Omental fat pad (tissue), 4 donors: ENCODE results near the gene SLC9A4. TPM values are rescaled to one million over a fixed set of nuclear protein-coding genes. Genes with fewer than 3 reads are reported as not detected.

Experiments used
- ATAC-seq: fragments of 150-250 bp; one replicate; pipeline ENCODE4 v1.9.1; 2016; ENCODE audit warnings: mild to moderate bottlenecking, moderate library complexity; ENCODE audit not compliant: low FRiP score
- DNase-seq: peaks from one replicate; pipeline ENCODE4 v3.0.0-alpha.2; 2019; ENCODE audit warnings: low spot score
- total RNA-seq, 4 donors: library from RNA; depleted of rRNA; stranded (reverse); fragments of >200 nt; gene quantifications; one replicate each; pipeline ENCODE4 v1.1.0, GENCODE V29; 2016
- TF ChIP-seq, protein P1 (sequence below), 3 donors: fragments of 450-650 bp; IDR thresholded peaks; one replicate each; pipeline ENCODE4 v1.5.1; 2016 to 2017; ENCODE audit warnings: antibody characterized with exemption in 3 of 3, mild to moderate bottlenecking in 3 of 3, moderate library complexity in 2 of 3

The SLC9A4 gene
- total RNA-seq, 4 donors from 2014 or later, result not detected

DNA sequence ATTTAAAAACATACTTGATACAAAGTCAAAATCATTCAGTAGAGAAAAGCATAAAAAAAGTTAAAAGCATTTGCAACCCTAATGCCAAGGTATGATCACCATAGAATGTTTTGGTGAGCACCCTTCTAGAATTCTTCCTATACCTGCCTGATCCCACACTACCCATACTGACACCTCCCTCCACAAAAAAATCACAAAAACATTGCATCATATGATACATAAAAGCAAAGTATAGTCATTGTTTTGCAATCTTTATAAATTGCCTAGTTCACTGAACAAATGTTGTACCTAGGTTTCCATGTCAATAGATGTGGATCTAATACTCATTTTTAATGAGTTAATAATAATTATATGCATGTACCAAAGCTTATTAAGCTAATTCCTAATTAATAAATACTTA lies 54.1 kb downstream of the SLC9A4 start:
- TF ChIP-seq, protein P1, sequence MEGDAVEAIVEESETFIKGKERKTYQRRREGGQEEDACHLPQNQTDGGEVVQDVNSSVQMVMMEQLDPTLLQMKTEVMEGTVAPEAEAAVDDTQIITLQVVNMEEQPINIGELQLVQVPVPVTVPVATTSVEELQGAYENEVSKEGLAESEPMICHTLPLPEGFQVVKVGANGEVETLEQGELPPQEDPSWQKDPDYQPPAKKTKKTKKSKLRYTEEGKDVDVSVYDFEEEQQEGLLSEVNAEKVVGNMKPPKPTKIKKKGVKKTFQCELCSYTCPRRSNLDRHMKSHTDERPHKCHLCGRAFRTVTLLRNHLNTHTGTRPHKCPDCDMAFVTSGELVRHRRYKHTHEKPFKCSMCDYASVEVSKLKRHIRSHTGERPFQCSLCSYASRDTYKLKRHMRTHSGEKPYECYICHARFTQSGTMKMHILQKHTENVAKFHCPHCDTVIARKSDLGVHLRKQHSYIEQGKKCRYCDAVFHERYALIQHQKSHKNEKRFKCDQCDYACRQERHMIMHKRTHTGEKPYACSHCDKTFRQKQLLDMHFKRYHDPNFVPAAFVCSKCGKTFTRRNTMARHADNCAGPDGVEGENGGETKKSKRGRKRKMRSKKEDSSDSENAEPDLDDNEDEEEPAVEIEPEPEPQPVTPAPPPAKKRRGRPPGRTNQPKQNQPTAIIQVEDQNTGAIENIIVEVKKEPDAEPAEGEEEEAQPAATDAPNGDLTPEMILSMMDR (IDR thresholded peaks at IDR 0.05), result no peak
- no peak for ATAC-seq
- no peak for DNase-seq

DNA sequence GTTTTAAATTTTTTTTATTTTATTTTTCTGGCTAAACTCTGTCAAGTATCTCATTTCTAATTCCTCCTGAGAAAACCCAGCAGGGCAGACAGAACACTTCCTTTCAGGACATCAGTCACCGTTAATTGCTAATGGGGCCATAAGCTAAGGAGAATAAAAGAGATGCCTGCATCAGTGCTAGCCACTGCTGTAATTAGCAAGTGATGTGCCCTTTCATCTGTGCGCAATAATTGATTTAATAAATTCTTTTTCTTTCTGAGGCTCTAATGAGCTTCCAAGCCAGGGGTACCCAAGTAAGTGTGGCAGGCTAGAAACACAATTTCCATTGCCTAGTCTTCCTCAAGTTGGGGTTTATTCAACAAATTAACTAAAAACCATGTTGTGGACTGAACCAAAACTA lies 65.5 kb downstream of the SLC9A4 start:
- DNase-seq (no peak), ATAC-seq (no peak)
- TF ChIP-seq, protein P1 (IDR thresholded peaks at IDR 0.05), result no peak

DNA sequence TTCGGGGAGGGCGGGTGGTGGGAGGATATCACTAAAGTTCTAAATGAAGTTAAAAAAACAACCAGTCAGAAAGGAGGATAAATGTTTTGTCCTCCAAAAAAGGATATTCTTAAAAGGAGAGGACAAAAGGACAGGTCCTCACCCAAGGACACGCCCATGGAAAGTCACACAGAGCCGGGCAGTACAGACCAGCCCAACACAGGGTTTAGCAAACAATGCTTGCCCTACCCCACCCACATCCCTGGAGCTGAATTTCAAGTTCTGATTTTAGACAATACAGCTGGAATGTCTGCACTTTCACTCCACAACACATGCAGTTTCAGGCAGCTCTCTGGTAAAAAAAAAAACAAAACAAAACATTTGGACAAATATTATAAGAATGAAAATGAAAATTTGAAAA lies 67.9 kb downstream of the SLC9A4 start:
- no peak for DNase-seq
- ATAC-seq, result no peak
- TF ChIP-seq, protein P1 (IDR thresholded peaks at IDR 0.05), result no peak

DNA sequence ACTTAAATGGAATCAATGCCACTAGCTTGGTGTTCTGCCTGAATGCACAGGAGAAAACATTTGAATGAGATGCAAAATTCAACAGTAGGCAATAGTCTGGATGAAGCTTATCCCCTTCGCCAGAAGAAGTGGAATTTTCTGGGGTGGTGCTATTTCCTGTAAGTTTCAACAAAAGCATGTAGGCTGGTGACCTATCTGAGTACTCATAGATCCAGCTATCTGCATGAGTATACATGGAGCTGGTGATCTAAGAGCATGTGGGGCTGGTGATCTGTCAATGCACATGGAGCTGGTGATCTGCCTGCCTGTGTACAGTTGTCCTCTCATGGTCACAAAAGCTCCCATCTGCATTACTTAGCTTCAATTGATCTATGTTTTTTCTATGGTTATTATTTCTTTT lies 71.2 kb downstream of the SLC9A4 start:
- no peak for ATAC-seq
- no peak for DNase-seq
- TF ChIP-seq, protein P1 (IDR thresholded peaks at IDR 0.05), result no peak

DNA sequence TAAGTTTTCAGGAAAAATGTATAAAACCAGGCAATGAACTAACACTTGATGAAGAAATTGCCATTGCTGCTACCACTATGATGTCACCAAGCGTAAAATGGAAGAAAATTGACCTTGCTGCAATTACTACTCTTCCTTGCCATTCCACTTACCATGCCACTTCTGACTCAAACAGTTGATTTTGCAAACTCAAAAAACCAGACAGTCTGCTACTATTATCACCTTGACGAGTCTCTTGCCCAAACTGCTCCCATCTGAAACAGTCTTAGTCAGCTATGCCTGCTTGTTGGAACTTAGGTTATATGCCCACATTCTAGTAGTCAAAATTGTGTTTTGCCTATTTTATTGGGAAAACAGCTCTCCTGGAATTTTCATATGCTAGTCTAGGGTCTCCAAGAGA lies 74.4 kb downstream of the SLC9A4 start:
- ATAC-seq (no peak), DNase-seq (no peak)
- TF ChIP-seq, protein P1 (IDR thresholded peaks at IDR 0.05), result no peak

DNA sequence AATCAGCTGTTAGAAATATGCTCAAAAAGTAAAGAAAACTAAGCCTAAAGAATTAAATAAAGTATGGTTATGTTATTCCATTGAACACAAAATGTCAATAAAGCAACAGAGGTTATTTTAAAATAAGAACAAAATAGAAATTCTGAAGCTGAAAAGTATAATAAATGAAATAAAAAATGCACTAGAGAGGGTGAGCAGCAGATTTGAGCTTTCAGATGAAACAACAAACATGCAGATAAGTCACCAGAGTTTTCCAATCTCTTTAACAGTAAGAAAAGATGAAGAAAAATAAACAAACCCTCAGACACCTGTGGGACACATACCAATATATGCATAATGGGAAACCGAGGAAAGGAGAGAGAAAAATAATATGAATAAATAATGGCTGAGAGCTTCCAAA lies 76.0 kb downstream of the SLC9A4 start:
- TF ChIP-seq, protein P1 (IDR thresholded peaks at IDR 0.05), result no peak
- ATAC-seq, result no peak

DNA sequence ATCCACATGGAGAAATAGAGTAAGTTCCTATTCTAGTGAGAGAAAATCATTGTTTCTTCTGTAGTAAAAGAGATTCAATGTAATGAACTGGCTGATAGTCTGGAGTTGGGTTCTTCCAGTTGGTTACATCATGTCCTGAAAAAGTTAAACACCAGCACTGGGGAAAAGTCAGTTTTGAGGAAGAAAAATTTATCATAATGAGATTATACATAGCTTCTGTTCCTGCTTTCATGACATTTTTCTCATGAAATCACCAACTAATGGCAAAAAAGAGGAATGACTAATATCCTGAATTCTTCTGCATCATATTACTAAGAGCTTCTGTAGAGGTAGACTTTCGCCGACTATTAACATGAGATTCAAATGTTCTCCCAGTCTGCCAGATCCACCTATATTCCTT lies 77.1 kb downstream of the SLC9A4 start:
- TF ChIP-seq, protein P1 (IDR thresholded peaks at IDR 0.05), result no peak
- no peak for DNase-seq
- no peak for ATAC-seq

More for the DNA sequence above, 76.0 kb downstream of the SLC9A4 start:
- DNase-seq, result no peak
